ENCODE measurements around the gene MAT1A.
"Not testable (repeated sequence)": the region's sequence is repeated elsewhere in the genome, so short reads cannot be mapped to it uniquely, and the experiment has no call there.

The MAT1A gene

DNA sequence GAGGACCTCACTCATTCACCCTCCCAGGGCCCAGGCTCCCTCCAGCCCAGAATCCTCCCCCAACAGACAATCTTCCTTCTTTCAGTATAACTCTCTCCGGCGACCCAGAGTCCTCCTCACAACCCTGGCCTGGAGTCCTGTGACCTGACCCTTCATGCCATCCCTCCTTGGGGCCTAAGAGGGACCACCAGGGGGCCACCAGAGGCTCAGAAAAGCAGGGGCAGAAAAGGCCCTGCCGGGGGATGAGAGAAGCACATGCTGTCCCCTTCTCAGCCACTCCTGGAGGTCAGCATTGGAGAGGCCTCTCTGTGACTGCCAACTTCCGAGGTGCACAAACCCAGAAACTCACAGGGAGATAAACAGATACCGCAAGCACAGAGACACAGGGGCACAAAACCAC lies 53.0 kb downstream of the MAT1A start:
- H3K9ac ChIP-seq (ENCODE audit: low read depth, low read length); H3K27me3 ChIP-seq (ENCODE audit: control insufficient read depth, insufficient read depth, low read length); H3K36me3 ChIP-seq (ENCODE audit: control insufficient read depth, insufficient read depth, low read length); H3K9me3 ChIP-seq (ENCODE audit: control insufficient read depth, insufficient read depth, low read length); H3K4me1 ChIP-seq (ENCODE audit: control insufficient read depth, insufficient read depth, low read length); H3K4me3 ChIP-seq (ENCODE audit: low read depth, low read length): not testable (repeated sequence)

DNA sequence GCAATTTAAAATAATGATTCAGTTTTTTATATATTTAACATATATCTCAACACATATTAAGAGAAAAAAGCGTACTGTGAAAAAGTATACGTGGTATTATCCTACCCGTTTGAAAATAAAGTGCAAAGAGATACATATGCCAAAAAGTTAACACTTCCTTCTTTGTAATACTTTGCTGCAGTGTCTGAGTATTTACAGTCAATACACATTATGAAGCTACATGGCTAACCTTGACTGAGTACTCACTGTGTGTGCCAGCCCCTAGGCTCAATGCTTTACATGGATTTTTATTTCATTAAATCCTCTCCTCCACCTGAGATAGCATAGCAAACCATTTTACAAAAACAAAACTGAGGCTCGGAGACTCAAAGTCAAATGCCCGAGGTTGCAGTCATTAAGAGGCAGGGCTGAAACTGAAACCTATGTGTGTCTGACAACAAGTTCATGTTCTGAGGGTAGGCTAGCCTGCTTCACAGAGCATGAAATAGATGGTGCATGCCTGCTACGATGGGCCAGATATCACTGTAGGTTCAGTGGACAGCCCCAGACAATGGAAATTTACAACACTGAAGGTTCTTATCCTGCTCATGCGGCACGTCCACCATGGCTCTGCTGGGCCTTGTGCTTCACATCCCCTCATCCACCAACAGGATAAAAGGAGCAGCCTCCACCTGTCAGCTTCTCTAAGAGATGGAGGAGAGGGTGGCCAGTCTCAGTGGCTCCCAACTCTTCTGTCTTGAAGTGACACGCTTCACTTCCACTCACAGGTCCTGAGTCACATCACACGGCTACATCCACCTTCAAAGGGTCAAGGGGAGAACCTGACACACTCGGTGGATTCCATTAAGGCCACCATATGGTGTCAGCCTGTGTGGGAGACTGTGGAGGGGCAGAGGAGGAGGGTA lies 54.9 kb downstream of the MAT1A start:
- not testable (repeated sequence) for H3K9me3 ChIP-seq (ENCODE audit: control insufficient read depth, insufficient read depth, low read length); H3K9ac ChIP-seq (ENCODE audit: low read depth, low read length); H3K4me1 ChIP-seq (ENCODE audit: control insufficient read depth, insufficient read depth, low read length); H3K36me3 ChIP-seq (ENCODE audit: control insufficient read depth, insufficient read depth, low read length); H3K27me3 ChIP-seq (ENCODE audit: control insufficient read depth, insufficient read depth, low read length); H3K4me3 ChIP-seq (ENCODE audit: low read depth, low read length)

- H3K4me1 ChIP-seq (ENCODE audit: control insufficient read depth, insufficient read depth, low read length); H3K27me3 ChIP-seq (ENCODE audit: control insufficient read depth, insufficient read depth, low read length); H3K9ac ChIP-seq (ENCODE audit: low read depth, low read length): not testable (repeated sequence)
Measured at GRCh38 chr10:80233871-80234270, 55.6 kb downstream of the MAT1A start.

GRCh38 chr10:80226723-80227122 lies 62.7 kb downstream of the MAT1A start:
- H3K27me3 ChIP-seq (ENCODE audit: control insufficient read depth, insufficient read depth, low read length); H3K9ac ChIP-seq (ENCODE audit: low read depth, low read length); H3K4me3 ChIP-seq (ENCODE audit: low read depth, low read length); H3K36me3 ChIP-seq (ENCODE audit: control insufficient read depth, insufficient read depth, low read length); H3K9me3 ChIP-seq (ENCODE audit: control insufficient read depth, insufficient read depth, low read length); H3K4me1 ChIP-seq (ENCODE audit: control insufficient read depth, insufficient read depth, low read length): not testable (repeated sequence)

More at GRCh38 chr10:80233871-80234270, 55.6 kb downstream of the MAT1A start:
- H3K36me3 ChIP-seq (ENCODE audit: control insufficient read depth, insufficient read depth, low read length); H3K9me3 ChIP-seq (ENCODE audit: control insufficient read depth, insufficient read depth, low read length); H3K4me3 ChIP-seq (ENCODE audit: low read depth, low read length): not testable (repeated sequence)

- not testable (repeated sequence) for H3K36me3 ChIP-seq (ENCODE audit: control insufficient read depth, insufficient read depth, low read length); H3K4me1 ChIP-seq (ENCODE audit: control insufficient read depth, insufficient read depth, low read length); H3K9ac ChIP-seq (ENCODE audit: low read depth, low read length); H3K4me3 ChIP-seq (ENCODE audit: low read depth, low read length); H3K27me3 ChIP-seq (ENCODE audit: control insufficient read depth, insufficient read depth, low read length); H3K9me3 ChIP-seq (ENCODE audit: control insufficient read depth, insufficient read depth, low read length)
Measured at GRCh38 chr10:80223031-80223419, 66.4 kb downstream of the MAT1A start.
